A673 (cell line): ENCODE measurements around the gene CYSTM1. TPM values are rescaled to one million over a fixed set of nuclear protein-coding genes. Genes with fewer than 3 reads are reported as not detected.

ENCODE experiments used
- BruUV-seq: library from RNA; stranded (reverse); fragments of 400-500 nt; replicated peaks from 2 replicates; lab custom pipeline; 2021; lab: Mats Ljungman, UMichigan
- CTCF ChIA-PET: fragments of 300-600 bp; sonication (Branson Sonifier 250); formaldehyde crosslinking; loops from one replicate; lab custom pipeline; 2022; ENCODE audit warnings: antibody characterized with exemption; lab: Charles Lee
- POLR2A ChIA-PET: fragments of 300-600 bp; sonication (Branson Sonifier 250); formaldehyde crosslinking; loops from one replicate; lab custom pipeline; 2022; ENCODE audit warnings: antibody characterized with exemption; ENCODE audit not compliant: low non-redundant PET; lab: Charles Lee
- DNase-seq: peaks from one replicate; pipeline ENCODE4 v3.0.0-alpha.2; 2015; ENCODE audit warnings: low spot score
- H3K27ac ChIP-seq: fragments of 200-600 bp; sonication (generic); 2 replicates; pipeline ENCODE4 v1.5.1; 2016; ENCODE audit warnings: mixed run types, low read depth, mild to moderate bottlenecking, mixed read lengths, antibody characterized with exemption, low read length; ENCODE audit not compliant: poor library complexity, severe bottlenecking
- H3K27me3 ChIP-seq: fragments of 200-600 bp; sonication (generic); replicated peaks from 2 replicates; pipeline ENCODE4 v1.6.1; 2017; ENCODE audit warnings: mixed run types, low read depth, mild to moderate bottlenecking, mixed read lengths, antibody characterized with exemption, low read length; ENCODE audit not compliant: insufficient read depth, poor library complexity
- H3K36me3 ChIP-seq: fragments of 200-600 bp; sonication (generic); 2 replicates; pipeline ENCODE4 v1.6.1; 2016; ENCODE audit warnings: mixed run types, mild to moderate bottlenecking, mixed read lengths, antibody characterized with exemption, low read length; ENCODE audit not compliant: insufficient read depth, poor library complexity, severe bottlenecking
- H3K4me1 ChIP-seq: fragments of 200-600 bp; sonication (generic); 2 replicates; pipeline ENCODE4 v1.6.1; 2017; ENCODE audit warnings: mixed run types, mild to moderate bottlenecking, mixed read lengths, antibody characterized with exemption, low read length; ENCODE audit not compliant: insufficient read depth, poor library complexity, severe bottlenecking
- H3K4me3 ChIP-seq: fragments of 200-600 bp; sonication (generic); 2 replicates; pipeline ENCODE4 v1.5.1; 2016; ENCODE audit warnings: low read depth, mixed run types, mild to moderate bottlenecking, mixed read lengths, low read length; ENCODE audit not compliant: poor library complexity, severe bottlenecking
- H3K9me3 ChIP-seq: fragments of 200-600 bp; sonication (generic); 2 replicates; pipeline ENCODE4 v1.6.1; 2016; ENCODE audit warnings: mixed run types, low read depth, mild to moderate bottlenecking, mixed read lengths, antibody characterized with exemption, low read length; ENCODE audit not compliant: poor library complexity, severe bottlenecking
- CTCF ChIP-seq: fragments of 300-800, 200-600 bp; sonication (generic); conservative IDR thresholded peaks from 2 replicates; pipeline ENCODE4 v1.5.1; 2017; ENCODE audit warnings: low read depth, mild to moderate bottlenecking, antibody characterized with exemption, low read length, moderate library complexity, mixed read lengths
- EZH2 ChIP-seq: fragments of 200-600 bp; sonication (generic); IDR thresholded peaks from 2 replicates; pipeline ENCODE4 v1.6.1; 2017; ENCODE audit warnings: borderline replicate concordance, low read depth, mild to moderate bottlenecking, mixed read lengths, antibody characterized with exemption, low read length; ENCODE audit not compliant: poor library complexity, severe bottlenecking
- intact Hi-C: fragments of 100-400 bp; cut with micrococcal nuclease; formaldehyde crosslinking; loops from one replicate; pipeline ENCODE4 v1.10.0; 2022; ENCODE audit not compliant: unreplicated experiment
- total RNA-seq: library from RNA; stranded (reverse); gene quantifications from 2 replicates; pipeline ENCODE4 v1.2.3, GENCODE V29; 2021

Gene CYSTM1
- total RNA-seq, 1 experiment from 2014 or later = 35.5 TPM

GRCh38 chr5:140224658-140225057, 49.7 kb downstream of the CYSTM1 start:
- no peak for TF ChIP-seq EZH2
- no peak for TF ChIP-seq CTCF
- Histone ChIP-seq H3K27ac (no peak overlapping the region), H3K4me1 (peaks cover 14% of the 10 kb centered on the region), H3K27me3 (no peaks in the 10 kb centered on the region), H3K36me3 (no peaks in the 10 kb centered on the region), H3K4me3 (no peak overlapping the region), H3K9me3 (no peaks in the 10 kb centered on the region)
- ChIA-PET POLR2A (no interaction called here), CTCF (no interaction called here)
- BruUV-seq = no TSS peak
- intact Hi-C loops = no loop called here
- no peak for DNase-seq

GRCh38 chr5:140225396-140225795, 50.4 kb downstream of the CYSTM1 start:
- no peak for DNase-seq
- peaks cover 8% of the 10 kb centered on the region for H3K4me1 ChIP-seq
- no TSS peak for BruUV-seq
- H3K27me3 ChIP-seq = no peaks in the 10 kb centered on the region
- ChIA-PET CTCF (no interaction called here), POLR2A (no interaction called here)
- TF ChIP-seq CTCF = no peak
- TF ChIP-seq EZH2 = no peak
- H3K27ac ChIP-seq = no peak overlapping the region
- intact Hi-C loops = no loop called here
- H3K4me3 ChIP-seq = no peak overlapping the region
- H3K36me3 ChIP-seq = no peaks in the 10 kb centered on the region
- no peaks in the 10 kb centered on the region for H3K9me3 ChIP-seq

GRCh38 chr5:140227046-140227445, 52.1 kb downstream of the CYSTM1 start:
- POLR2A ChIA-PET = no interaction called here
- H3K27me3 ChIP-seq = no peaks in the 10 kb centered on the region
- H3K36me3 ChIP-seq = no peaks in the 10 kb centered on the region
- H3K4me3 ChIP-seq = no peak overlapping the region
- no peak overlapping the region for H3K27ac ChIP-seq
- no peak for TF ChIP-seq CTCF
- TF ChIP-seq EZH2 = no peak
- no peaks in the 10 kb centered on the region for H3K9me3 ChIP-seq
- no peaks in the 10 kb centered on the region for H3K4me1 ChIP-seq
- DNase-seq = no peak
- CTCF ChIA-PET = no interaction called here
- intact Hi-C loops = no loop called here
- no TSS peak for BruUV-seq
